ENCODE results near the gene SMKR1. TPM values are rescaled to one million over a fixed set of nuclear protein-coding genes. Genes with fewer than 3 reads are reported as not detected.

Gene SMKR1
- total and polyA plus RNA-seq, 9 of the 15 experiments (the other 6 are each of a cell fraction or from before 2014, with no cell fraction given), result 0.58 to 1.8 (median 0.93) TPM; not detected in 1

DNA sequence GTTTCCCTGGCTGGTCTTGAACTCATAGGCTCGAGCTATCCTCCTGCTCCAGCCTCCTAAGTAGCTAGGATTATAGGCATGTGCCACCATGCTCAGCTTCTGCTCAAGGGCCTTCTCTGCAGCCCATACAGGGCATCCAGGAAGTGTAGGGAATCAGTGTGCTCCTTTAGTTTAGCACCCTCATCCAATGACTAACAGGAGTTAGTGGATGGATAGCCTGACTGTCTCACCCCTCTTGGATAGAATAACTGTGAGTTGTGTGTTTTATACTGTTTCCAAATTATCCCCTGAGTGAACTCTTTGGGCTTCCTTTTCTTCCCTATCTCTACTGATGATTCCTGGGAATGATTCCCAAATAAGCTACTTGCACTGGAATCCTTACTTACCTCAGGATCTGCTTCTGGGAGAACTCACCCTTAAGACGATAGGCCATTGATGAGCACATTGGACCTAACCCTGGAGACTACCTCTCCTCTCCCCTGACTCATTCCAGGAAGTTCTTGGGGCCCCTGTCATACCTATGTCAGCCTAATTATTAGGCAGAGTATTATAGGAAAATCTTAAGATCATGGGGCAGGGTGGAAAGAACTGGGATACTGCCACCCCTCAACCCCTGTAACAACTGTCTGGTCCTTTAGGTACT, 49.6 kb upstream of the SMKR1 start:
- peaks cover 7% of the 10 kb centered on the region for H3K9me1 ChIP-seq (ENCODE audit: control insufficient read depth, insufficient read depth, low read length)
- no peak overlapping the region for H3K27ac ChIP-seq (ENCODE audit: extremely low read depth, low read depth, low read length)
- peaks cover 97% of the 10 kb centered on the region for H3K36me3 ChIP-seq (ENCODE audit: control insufficient read depth, insufficient read depth, low read length)
- H3K4me2 ChIP-seq (ENCODE audit: insufficient read depth, low read length), result no peak overlapping the region
- DNase-seq (ENCODE audit: extremely low read depth in 1 of 4, low spot score in 3 of 4), result no peak
- H3K27me3 ChIP-seq (ENCODE audit: control insufficient read depth in 2 of 2, insufficient read depth in 2 of 2, low read length in 2 of 2), result no peaks in the 10 kb centered on the region
- in situ Hi-C loops (cut with MboI), result no loop called here
- 95% methylated on average over 2 of the region's 2 CpGs for WGBS (ENCODE audit: insufficient coverage, low coverage, missing lambda C conversion rate)
- H3K9ac ChIP-seq (ENCODE audit: insufficient read depth in 1 of 2, low read depth in 2 of 2, low read length in 2 of 2), result no peak overlapping the region
- no peak overlapping the region for H3K4me3 ChIP-seq
- no peaks in the 10 kb centered on the region for H3K9me3 ChIP-seq (replicated peaks; ENCODE audit: control insufficient read depth, insufficient read depth, low read depth, low read length)
- no TSS peak for BruUV-seq (replicated peaks)
- intact Hi-C loops (cut with micrococcal nuclease), result no loop called here
- ChIA-PET CTCF (ENCODE audit: low intra/inter-chr PET ratio) (no interaction called here), POLR2A (interaction anchor here (0.6 to 2.0 kb wide), 6 partner anchors 9 to 85 kb away, joined by 3 to 10 read pairs (median 4); no protein-coding TSS in a partner anchor)
- no peaks in the 10 kb centered on the region for H3K4me1 ChIP-seq (replicated peaks in 1 of 2; ENCODE audit: control insufficient read depth in 2 of 2, insufficient read depth in 2 of 2, low read length in 2 of 2)
- no peak overlapping the region for H2AFZ ChIP-seq (ENCODE audit: low read depth, low read length)
- H3K79me2 ChIP-seq (ENCODE audit: control insufficient read depth, insufficient read depth, low read length), result no peaks in the 10 kb centered on the region
- H4K20me1 ChIP-seq (replicated peaks; ENCODE audit: control insufficient read depth, insufficient read depth, low read length), result no peaks in the 10 kb centered on the region
- no peak for ATAC-seq
- FAIRE-seq, result no peak
- TF ChIP-seq POLR2AphosphoS2 (IDR thresholded peaks at IDR 0.05; ENCODE audit: low read length), result no peak
- no peak for TF ChIP-seq ZNF175 (CRISPR knock-in tag; IDR thresholded peaks at IDR 0.05; ENCODE audit: low read depth)
- TF ChIP-seq, protein P1, sequence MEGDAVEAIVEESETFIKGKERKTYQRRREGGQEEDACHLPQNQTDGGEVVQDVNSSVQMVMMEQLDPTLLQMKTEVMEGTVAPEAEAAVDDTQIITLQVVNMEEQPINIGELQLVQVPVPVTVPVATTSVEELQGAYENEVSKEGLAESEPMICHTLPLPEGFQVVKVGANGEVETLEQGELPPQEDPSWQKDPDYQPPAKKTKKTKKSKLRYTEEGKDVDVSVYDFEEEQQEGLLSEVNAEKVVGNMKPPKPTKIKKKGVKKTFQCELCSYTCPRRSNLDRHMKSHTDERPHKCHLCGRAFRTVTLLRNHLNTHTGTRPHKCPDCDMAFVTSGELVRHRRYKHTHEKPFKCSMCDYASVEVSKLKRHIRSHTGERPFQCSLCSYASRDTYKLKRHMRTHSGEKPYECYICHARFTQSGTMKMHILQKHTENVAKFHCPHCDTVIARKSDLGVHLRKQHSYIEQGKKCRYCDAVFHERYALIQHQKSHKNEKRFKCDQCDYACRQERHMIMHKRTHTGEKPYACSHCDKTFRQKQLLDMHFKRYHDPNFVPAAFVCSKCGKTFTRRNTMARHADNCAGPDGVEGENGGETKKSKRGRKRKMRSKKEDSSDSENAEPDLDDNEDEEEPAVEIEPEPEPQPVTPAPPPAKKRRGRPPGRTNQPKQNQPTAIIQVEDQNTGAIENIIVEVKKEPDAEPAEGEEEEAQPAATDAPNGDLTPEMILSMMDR (IDR thresholded peaks at IDR 0.05 in 2 of 3, conservative IDR thresholded peaks at IDR 0.05 in 1 of 3; ENCODE audit: insufficient read depth in 2 of 3, low read depth in 1 of 3, low read length in 3 of 3), result no peak
- no peak for TF ChIP-seq PYGO2 (tag; IDR thresholded peaks at IDR 0.05)
- TF ChIP-seq, protein P2, sequence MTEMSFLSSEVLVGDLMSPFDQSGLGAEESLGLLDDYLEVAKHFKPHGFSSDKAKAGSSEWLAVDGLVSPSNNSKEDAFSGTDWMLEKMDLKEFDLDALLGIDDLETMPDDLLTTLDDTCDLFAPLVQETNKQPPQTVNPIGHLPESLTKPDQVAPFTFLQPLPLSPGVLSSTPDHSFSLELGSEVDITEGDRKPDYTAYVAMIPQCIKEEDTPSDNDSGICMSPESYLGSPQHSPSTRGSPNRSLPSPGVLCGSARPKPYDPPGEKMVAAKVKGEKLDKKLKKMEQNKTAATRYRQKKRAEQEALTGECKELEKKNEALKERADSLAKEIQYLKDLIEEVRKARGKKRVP (CRISPR knock-in tag; IDR thresholded peaks at IDR 0.05), result no peak
- TF ChIP-seq MED1 (CRISPR knock-in tag; IDR thresholded peaks at IDR 0.05; ENCODE audit: borderline replicate concordance), result no peak
- TF ChIP-seq SMAD1 (IDR thresholded peaks at IDR 0.05; ENCODE audit: low read depth, low read length, partially characterized antibody), result no peak
- TF ChIP-seq ZNF217 (CRISPR knock-in tag; IDR thresholded peaks at IDR 0.05), result no peak
- TF ChIP-seq, protein P3, sequence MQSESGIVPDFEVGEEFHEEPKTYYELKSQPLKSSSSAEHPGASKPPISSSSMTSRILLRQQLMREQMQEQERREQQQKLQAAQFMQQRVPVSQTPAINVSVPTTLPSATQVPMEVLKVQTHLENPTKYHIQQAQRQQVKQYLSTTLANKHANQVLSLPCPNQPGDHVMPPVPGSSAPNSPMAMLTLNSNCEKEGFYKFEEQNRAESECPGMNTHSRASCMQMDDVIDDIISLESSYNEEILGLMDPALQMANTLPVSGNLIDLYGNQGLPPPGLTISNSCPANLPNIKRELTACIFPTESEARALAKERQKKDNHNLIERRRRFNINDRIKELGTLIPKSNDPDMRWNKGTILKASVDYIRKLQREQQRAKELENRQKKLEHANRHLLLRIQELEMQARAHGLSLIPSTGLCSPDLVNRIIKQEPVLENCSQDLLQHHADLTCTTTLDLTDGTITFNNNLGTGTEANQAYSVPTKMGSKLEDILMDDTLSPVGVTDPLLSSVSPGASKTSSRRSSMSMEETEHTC (IDR thresholded peaks at IDR 0.05), result no peak
- no peak for TF ChIP-seq KLF6 (CRISPR knock-in tag; IDR thresholded peaks at IDR 0.05; ENCODE audit: borderline replicate concordance)
- TF ChIP-seq, protein P4, sequence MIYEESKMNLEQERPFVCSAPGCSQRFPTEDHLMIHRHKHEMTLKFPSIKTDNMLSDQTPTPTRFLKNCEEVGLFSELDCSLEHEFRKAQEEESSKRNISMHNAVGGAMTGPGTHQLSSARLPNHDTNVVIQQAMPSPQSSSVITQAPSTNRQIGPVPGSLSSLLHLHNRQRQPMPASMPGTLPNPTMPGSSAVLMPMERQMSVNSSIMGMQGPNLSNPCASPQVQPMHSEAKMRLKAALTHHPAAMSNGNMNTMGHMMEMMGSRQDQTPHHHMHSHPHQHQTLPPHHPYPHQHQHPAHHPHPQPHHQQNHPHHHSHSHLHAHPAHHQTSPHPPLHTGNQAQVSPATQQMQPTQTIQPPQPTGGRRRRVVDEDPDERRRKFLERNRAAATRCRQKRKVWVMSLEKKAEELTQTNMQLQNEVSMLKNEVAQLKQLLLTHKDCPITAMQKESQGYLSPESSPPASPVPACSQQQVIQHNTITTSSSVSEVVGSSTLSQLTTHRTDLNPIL (CRISPR knock-in tag; IDR thresholded peaks at IDR 0.05), result no peak
- TF ChIP-seq, protein P5, sequence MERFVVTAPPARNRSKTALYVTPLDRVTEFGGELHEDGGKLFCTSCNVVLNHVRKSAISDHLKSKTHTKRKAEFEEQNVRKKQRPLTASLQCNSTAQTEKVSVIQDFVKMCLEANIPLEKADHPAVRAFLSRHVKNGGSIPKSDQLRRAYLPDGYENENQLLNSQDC (CRISPR knock-in tag; IDR thresholded peaks at IDR 0.05), result no peak
- no peak for TF ChIP-seq CBX3 (IDR thresholded peaks at IDR 0.05; ENCODE audit: borderline replicate concordance in 1 of 2, low read length in 2 of 2)
- TF ChIP-seq, protein P6, sequence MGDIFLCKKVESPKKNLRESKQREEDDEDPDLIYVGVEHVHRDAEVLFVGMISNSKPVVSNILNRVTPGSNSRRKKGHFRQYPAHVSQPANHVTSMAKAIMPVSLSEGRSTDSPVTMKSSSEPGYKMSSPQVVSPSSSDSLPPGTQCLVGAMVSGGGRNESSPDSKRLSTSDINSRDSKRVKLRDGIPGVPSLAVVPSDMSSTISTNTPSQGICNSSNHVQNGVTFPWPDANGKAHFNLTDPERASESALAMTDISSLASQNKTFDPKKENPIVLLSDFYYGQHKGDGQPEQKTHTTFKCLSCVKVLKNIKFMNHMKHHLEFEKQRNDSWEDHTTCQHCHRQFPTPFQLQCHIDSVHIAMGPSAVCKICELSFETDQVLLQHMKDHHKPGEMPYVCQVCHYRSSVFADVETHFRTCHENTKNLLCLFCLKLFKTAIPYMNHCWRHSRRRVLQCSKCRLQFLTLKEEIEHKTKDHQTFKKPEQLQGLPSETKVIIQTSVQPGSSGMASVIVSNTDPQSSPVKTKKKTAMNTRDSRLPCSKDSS (IDR thresholded peaks at IDR 0.05; ENCODE audit: low read depth, partially characterized antibody), result no peak
